Measurements from ENCODE around the gene OR5AU1.
"Not testable (repeated sequence)": the region's sequence is repeated elsewhere in the genome, so short reads cannot be mapped to it uniquely, and the experiment has no call there.

OR5AU1 gene

GRCh38 chr14:21182166-21182565, 26.3 kb upstream of the OR5AU1 start:
- in situ Hi-C loops (cut with MboI; ENCODE audit: low sequenced_read_pairs): no loop called here

DNA sequence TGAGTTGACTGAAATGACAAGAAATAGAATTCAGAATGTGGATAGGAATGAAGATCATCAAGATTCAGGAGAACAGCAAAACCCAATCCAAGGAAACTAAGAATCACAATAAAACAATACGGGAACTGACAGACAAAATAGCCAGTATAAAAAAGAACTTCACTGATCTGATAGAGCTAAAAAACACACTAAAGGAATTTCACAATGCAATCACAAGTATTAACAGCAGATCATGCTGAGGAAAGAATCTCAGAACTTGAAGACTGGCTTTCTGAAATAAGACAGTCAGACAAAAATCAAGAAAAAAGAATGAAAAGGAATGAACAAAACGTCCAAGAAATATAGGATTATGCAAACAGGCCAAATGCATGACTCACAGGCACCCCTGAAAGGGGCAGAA, 15.3 kb upstream of the OR5AU1 start:
- in situ Hi-C loops (cut with MboI; ENCODE audit: low sequenced_read_pairs): no loop called here

DNA sequence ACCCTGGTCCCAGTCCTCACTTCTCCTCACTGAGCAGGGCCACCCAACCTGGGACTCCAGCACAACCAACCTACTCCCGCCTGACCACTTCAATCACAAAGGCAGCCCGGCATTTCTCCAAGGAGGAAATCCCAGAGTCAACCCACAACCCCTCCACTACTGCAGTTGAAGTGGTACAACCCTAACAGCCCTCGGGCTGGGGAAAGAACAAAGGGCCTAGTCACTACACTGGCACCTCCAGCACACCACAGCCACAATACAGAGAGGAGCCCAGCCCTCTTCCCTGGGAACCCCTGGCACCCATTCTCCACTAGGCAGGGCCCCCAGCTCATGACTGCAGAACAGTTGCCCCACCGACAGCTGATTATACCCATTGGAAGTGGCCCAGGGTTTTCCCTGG, 13.7 kb upstream of the OR5AU1 start:
- in situ Hi-C loops (cut with MboI; ENCODE audit: low sequenced_read_pairs): no loop called here

DNA sequence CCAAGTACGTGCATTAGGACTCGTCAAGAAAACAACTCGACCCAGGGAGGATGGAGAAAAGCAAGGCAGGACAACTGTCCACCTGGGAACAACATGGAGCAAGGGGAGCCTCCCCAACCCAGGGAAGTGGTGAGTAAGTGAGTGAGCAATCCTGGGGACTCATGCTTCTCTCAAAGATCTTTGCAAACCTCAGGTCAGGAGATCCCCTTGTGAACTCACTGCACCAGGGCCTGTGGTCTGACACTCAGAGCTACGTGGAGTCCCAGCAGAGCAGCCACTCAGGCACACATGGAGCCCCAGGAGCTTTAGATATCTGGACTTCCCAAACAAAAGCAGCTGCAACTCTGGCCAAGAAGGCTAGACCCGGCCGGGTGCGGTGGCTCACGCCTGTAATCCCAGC, 12.2 kb upstream of the OR5AU1 start:
- in situ Hi-C loops (cut with MboI; ENCODE audit: low sequenced_read_pairs): no loop called here

GRCh38 chr14:21165670-21166069, 9.8 kb upstream of the OR5AU1 start:
- in situ Hi-C loops (cut with MboI; ENCODE audit: low sequenced_read_pairs): not testable (repeated sequence)

GRCh38 chr14:21165002-21165605, 9.2 kb upstream of the OR5AU1 start:
- in situ Hi-C loops (cut with MboI; ENCODE audit: low sequenced_read_pairs): not testable (repeated sequence)

DNA sequence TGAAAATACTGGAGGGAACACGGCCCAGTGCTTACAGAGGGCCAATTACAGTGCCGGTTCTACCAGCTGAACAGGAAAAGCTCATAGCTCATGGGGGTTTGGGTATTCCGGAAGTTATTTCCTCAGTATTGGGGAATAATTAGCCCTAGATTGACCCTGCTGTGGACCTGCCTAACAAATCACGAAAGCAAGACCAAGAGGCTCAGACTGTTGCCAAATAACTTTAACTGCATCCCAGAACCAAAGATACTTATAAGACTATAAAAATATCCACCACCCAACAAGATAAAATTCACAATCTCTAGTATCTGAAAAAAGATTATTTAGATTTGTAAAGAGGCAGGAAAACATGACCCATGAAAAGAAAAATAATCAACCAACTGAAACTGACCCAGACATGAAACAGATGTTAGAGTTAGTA, 8.0 kb upstream of the OR5AU1 start:
- in situ Hi-C loops (cut with MboI; ENCODE audit: low sequenced_read_pairs): no loop called here

DNA sequence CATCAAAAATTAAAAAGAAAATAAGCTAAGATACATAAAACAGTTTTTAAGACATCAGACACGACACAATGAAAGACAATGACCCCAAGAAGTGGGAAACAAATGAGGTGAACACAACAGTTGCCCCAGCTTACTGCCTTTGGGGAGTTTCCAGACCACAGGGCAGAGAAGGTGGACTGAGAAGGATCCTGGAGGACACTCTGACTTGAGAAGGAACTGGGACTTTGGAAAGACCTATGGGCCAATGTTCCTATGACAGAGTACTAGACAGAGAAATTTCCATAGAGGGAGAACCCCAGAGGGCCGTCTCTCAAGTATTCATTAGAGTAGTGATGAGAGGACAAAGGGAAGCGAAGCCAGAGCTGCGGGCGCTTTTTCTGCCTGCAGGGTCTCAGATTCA, 6.2 kb upstream of the OR5AU1 start:
- in situ Hi-C loops (cut with MboI; ENCODE audit: low sequenced_read_pairs): no loop called here

DNA sequence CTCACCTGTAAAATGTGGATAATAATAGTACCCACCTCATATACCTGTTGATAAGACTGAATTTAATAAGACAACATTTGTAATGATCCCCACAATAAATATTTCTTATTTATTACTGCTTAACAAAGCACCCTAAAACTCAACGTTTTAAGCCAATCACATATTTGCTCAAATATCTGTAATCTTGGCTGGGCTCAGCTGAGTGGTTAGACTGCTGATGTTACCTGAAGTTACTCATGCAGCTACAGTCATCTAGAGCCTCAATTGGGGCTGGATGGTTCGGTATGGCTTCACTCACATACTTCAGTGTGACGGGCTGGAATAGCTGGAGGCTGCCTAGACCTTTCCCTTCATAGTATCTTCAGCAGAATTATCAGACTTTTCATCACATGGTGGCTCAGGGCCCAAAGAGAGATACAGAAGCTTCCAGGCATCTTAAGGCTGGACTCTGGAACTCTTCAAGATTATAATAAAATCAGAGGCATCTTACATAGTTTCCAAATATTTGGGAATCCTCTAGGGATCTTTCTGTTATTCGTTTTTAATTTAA, 4.3 kb upstream of the OR5AU1 start:
- in situ Hi-C loops (cut with MboI; ENCODE audit: low sequenced_read_pairs): no loop called here

- in situ Hi-C loops (cut with MboI; ENCODE audit: low sequenced_read_pairs): not testable (repeated sequence)
Measured at GRCh38 chr14:21158175-21158574, 2.3 kb upstream of the OR5AU1 start.

GRCh38 chr14:21149641-21150367, 6.1 kb downstream of the OR5AU1 start:
- in situ Hi-C loops (cut with MboI; ENCODE audit: low sequenced_read_pairs): no loop called here

DNA sequence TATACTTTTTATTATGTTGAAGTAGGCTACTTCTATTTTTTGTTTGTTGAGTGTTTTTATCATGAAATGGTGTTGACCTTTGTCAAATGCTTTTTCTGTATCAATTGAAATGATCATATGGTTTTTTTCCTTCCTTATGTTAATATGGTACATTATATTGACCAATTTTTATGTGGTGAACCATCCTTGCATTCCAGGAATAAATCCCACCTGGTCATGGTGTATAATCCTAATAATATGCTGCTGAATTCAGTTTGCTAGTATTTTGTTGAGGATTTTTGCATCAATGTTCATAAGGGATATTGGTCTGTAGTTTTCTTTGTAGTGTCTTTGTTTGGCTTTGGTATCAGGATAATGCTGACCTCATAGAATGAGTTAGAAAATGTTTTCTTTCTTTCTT, 10.4 kb downstream of the OR5AU1 start:
- in situ Hi-C loops (cut with MboI; ENCODE audit: low sequenced_read_pairs): no loop called here

GRCh38 chr14:21142357-21142756, 13.5 kb downstream of the OR5AU1 start:
- in situ Hi-C loops (cut with MboI; ENCODE audit: low sequenced_read_pairs): no loop called here

DNA sequence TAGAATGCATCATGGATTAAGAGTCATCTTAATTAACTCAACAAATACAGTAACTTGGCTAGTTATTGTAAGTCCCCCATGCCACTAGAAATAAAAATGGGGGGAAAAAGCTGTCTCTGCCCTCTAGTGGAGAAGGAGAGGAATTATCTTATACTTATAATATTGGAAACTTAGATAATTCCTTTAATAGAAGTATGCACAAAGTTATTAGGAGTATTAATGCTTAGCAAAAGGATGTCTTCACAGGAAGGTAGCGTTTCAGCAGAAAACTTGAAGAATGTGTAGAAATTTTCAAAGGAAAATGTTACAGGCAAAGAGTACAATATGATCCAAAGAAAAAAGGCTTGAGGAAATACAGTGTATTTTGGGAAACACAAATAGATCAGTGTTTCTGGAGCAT, 19.8 kb downstream of the OR5AU1 start:
- in situ Hi-C loops (cut with MboI; ENCODE audit: low sequenced_read_pairs): no loop called here

DNA sequence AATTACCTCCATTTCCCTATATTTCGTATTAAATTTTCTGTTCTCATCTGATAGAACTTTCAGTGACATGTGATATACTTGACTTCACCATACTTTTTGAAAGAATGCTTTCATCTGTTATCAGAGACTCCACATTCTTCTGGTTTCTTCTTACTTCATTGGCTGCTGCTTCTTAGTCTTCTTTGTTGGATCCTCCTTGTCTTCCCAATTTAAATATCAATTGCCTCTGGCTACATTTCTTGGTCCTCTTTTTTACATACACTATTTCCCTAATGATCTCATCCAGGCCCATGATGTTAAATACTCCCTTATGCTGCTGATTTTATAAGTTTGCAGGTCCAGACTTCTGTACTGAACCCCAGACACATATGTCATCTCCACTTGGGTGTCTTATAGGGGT, 22.0 kb downstream of the OR5AU1 start:
- in situ Hi-C loops (cut with MboI; ENCODE audit: low sequenced_read_pairs): no loop called here

GRCh38 chr14:21123429-21123828, 32.4 kb downstream of the OR5AU1 start:
- in situ Hi-C loops (cut with MboI; ENCODE audit: low sequenced_read_pairs): no loop called here

- in situ Hi-C loops (cut with MboI; ENCODE audit: low sequenced_read_pairs): no loop called here
Measured at GRCh38 chr14:21121122-21121521, 34.7 kb downstream of the OR5AU1 start.

DNA sequence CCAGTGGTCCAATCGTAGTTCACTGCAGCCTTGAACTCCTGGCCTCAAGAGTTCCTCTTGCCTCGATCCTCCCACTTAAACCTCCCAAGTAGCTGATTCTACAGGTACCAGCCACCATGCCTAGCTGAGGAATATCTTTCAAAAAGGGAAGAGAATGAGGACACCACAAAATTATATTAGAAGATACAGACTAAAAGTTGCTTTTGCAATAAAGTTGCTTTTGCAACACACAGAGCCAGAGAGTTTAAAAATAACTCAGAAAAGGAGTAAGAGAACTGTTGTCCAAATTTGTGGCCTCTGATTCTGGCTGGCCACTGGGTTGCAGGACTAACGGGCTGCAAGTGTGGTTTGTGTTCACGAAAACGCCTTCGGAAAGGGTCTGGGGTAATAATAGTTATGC, 35.2 kb downstream of the OR5AU1 start:
- in situ Hi-C loops (cut with MboI; ENCODE audit: low sequenced_read_pairs): no loop called here

GRCh38 chr14:21118933-21119332, 36.9 kb downstream of the OR5AU1 start:
- in situ Hi-C loops (cut with MboI; ENCODE audit: low sequenced_read_pairs): no loop called here

DNA sequence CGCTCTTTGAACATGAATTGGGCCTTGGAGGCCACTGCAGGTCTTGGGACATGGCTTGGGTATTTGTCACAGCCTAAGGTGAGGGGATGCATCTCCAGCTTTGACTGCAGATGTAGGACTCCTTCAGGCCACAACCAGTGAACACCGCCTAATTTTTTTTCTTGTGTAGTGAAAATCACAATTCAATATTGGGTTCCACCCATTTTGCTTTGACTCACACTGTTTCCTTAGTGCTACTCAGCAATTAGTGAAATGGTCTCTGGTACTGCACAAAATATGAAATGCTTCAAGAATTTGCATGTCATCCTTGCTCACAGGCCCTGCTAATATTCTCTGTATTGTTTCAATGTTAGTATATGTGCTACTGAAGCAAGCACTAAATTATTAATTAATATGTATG, 42.5 kb downstream of the OR5AU1 start:
- in situ Hi-C loops (cut with MboI; ENCODE audit: low sequenced_read_pairs): no loop called here

DNA sequence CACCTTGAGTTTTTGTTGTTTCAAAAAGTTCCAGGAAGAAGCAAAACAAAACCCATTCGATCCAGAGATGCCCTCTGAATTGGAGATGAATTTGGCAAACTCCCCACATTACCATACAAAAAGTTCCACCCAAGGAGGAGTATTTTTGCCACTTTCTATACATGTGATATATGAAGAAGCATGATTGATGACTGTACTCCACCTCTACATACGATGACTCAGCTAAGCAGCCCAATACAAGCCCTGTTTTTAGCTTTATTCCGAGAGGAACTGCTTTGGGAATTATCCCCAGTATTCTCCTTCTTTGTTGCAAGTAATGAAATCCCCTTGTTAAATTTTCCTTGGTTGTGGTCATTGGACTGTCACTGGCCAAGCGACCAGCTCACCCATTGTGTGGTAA, 43.6 kb downstream of the OR5AU1 start:
- in situ Hi-C loops (cut with MboI; ENCODE audit: low sequenced_read_pairs): no loop called here

DNA sequence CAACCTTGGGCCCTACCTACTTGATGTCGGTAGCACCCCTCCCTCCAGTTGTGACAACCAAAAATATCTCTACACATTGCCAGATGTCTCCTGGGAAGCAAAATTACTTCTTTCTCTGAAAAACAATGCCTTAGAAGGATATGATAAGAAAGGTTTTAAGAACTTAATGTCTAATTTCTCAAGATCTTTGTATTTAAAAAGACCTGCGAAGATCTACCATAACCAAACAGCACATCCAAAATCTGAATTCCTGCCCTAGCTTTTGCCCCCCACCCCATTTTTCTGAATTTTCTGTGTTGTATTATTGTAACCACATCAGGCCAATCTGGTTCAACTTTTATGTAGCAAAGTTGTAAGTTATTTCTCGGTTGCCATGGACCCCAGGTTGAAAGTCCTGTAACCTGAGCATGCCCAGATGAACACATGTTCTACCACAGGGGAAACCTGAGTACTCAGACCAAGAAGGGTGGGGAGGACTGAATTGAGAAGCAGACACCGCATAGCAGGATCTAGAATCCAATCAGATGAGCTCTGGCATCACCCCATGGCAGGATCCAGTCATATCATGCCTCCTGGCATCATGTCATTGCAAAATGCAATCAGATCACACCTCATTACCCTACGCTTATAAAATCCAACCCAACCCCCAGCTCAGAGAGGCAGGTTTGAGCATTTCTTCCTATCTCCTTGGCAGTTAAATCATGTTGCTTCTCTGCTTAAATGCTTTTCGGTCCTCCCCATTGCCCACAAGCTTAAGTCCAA, 46.3 kb downstream of the OR5AU1 start:
- in situ Hi-C loops (cut with MboI; ENCODE audit: low sequenced_read_pairs): no loop called here

Measured in HL-60/S4 treated with retinoic acid at 250 ng/mL for 4 days and 3 days (cell line).